NOMO-1 treated with dmso at 0.1 percent for 144 hours (cell line): ENCODE results near the gene CBFA2T3.

ENCODE experiments used
- DNase-seq: peaks from one replicate; lab custom pipeline; 2025; ENCODE audit not compliant: unreplicated experiment; lab: John Stamatoyannopoulos, UW

Gene CBFA2T3

GRCh38 chr16:88880226-88881006 is 96.6 kb downstream of the CBFA2T3 start:
- no peak for DNase-seq

- no peak for DNase-seq
These were observed 97.3 kb downstream of the CBFA2T3 start for GRCh38 chr16:88879788-88880055.

- no peak for DNase-seq
These were observed 97.8 kb downstream of the CBFA2T3 start for GRCh38 chr16:88878967-88879787.

- DNase-seq: no peak
These were observed 98.7 kb downstream of the CBFA2T3 start for GRCh38 chr16:88878356-88878755.

GRCh38 chr16:88877564-88878289 is 99.3 kb downstream of the CBFA2T3 start:
- DNase-seq: no peak

- no peak for DNase-seq
These were observed 100.0 kb downstream of the CBFA2T3 start for GRCh38 chr16:88876942-88877526.

GRCh38 chr16:88875703-88876234 is 101.2 kb downstream of the CBFA2T3 start:
- no peak for DNase-seq

- no peak for DNase-seq
These were observed 101.9 kb downstream of the CBFA2T3 start for GRCh38 chr16:88874938-88875599.

- DNase-seq: no peak
These were observed 104.2 kb downstream of the CBFA2T3 start for GRCh38 chr16:88872650-88873331.

- no peak for DNase-seq
These were observed 105.1 kb downstream of the CBFA2T3 start for GRCh38 chr16:88871730-88872416.

- no peak for DNase-seq
These were observed 105.7 kb downstream of the CBFA2T3 start for GRCh38 chr16:88871349-88871702.

GRCh38 chr16:88870608-88871348 is 106.2 kb downstream of the CBFA2T3 start:
- DNase-seq: no peak

GRCh38 chr16:88869673-88869980 is 107.4 kb downstream of the CBFA2T3 start:
- no peak for DNase-seq

- DNase-seq: no peak
These were observed 107.9 kb downstream of the CBFA2T3 start for GRCh38 chr16:88868974-88869672.

- no peak for DNase-seq
These were observed 109.3 kb downstream of the CBFA2T3 start for GRCh38 chr16:88867581-88868246.

GRCh38 chr16:88866151-88866920 is 110.7 kb downstream of the CBFA2T3 start, which contains the start of gene PABPN1L:
PABPN1L (minus strand) TSS chr16:88866660; CDS start chr16:88866606, 54 bp downstream.
- no peak for DNase-seq

GRCh38 chr16:88865742-88866141 is 111.3 kb downstream of the CBFA2T3 start:
- no peak for DNase-seq
